ENCODE results near the gene TRMT61A.

Gene TRMT61A

DNA sequence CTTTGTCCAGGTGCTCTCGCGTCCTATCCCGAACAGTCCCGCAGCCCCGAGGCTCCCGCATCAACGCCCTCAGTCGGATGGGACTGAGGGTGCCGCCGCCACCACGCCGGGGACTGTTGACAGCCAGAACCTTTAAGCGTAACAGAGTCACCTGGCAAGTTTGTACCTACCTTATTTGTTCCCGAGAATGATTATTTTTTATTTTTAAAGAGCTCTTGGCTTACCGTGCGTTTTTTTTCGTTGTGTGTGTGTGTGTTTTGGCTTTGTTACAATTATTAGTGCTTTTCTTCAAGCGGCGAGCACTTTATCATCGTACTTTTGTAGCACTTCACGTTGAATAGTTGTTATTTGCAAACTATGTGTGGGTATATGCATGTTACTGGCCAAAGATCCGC, 34.2 kb downstream of the TRMT61A start:
- no peak for DNase-seq (ENCODE audit: low read depth, low spot score)

GRCh38 chr14:103563844-103564505, 35.0 kb downstream of the TRMT61A start:
- DNase-seq (ENCODE audit: low read depth, low spot score) = no peak

DNA sequence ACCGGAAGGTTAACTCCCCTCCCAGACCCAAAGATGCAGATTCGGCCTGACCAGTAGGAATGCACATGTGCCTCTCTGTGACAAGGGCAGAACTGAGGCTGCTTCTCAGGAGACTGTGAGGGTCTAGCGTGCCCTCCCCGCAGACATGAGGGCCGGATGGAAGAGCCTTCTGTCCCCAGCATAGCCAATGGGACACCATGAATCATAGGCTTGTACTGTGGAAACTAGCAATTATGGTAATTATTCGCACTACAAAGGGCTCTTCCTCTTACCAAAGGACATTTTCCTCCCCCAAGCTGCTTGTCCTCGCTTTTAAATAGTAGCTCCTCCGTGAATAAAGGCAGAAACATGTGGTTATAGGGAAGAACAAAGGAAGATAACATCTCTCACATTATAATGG, 40.0 kb downstream of the TRMT61A start:
- no peak for DNase-seq (ENCODE audit: low read depth, low spot score)

DNA sequence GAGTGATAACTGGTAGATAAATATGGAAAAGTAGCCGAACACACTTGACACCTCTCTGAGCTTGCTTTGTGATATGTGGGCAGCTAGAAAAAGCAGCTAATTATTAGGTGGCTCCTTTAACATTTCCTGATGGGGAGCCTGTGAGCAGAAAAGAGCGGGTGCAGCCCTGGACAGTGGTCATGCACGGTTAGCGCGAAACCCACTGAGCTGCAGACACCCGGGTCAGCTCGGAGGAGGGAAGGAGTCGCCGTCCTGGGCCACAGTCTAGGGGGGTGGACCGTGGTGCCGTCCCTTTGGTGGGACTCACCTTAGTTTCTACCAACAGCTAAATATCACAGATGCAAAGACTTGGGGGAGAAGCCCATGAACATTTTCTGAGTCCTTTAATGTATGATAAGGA, 40.4 kb downstream of the TRMT61A start:
- no peak for DNase-seq (ENCODE audit: low read depth, low spot score)

GRCh38 chr14:103574104-103574503, 45.1 kb downstream of the TRMT61A start:
- DNase-seq (ENCODE audit: low read depth, low spot score) = no peak

DNA sequence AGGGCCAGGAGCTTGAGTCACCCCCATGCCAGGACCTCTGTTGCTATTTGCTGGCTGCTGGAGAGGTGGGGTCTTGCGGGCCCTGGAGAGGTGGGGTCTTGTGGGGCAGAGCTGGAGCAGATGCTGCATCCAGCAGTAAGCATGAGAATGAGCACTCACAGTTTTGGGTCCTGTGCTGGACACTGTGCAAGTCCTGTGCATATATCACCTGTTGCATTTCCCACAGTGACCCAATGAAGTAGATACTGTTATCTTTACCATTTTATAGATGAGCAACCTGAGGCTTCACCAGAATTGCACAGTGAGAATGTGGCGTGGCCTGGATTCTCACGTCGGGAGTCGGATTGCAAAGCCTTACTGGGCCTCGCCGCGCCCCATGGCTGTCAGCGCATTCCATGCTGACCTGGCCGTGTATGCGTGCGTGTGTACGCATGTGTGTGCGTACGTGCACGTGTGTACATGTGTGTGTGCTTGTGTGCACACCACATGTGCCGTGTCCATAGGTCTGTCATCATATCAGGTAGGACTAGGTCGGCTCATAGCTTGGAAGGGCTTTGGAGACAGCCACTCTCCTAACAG, 45.8 kb downstream of the TRMT61A start:
- no peak for DNase-seq (ENCODE audit: low read depth, low spot score)

DNA sequence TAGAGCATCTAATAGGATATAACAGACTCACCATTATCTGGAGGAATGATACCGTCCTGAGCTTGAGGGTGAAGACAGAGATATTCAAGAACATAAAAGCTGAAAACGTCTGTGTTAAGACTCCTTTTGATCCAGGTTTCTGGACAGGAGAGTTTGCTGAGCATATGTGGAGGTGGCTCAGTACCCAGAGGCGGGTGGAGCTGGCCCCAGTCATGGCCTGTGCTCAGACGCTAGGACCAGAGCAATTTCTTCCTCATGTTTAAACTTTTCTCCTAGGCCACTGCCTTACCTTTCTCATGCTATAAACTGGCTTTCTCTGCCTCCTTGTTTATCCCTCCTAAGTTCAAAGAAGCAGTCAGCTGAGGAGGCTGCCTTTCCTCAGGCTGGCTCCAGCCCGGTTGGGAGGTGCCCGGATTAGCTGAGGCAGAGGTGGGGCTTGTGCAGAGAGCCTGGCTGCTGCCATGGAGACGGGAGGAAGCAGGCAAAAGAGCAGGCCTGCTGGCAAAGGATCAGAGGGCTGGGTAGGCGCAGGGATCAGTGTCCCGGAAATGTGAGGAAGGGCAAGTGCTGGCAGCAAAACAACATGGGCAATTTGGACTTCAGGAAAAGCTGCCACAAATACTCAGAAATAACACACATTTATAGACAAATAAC, 47.5 kb downstream of the TRMT61A start:
- no peak for DNase-seq (ENCODE audit: low read depth, low spot score)

- no peak for DNase-seq (ENCODE audit: low read depth, low spot score)
These were observed 49.5 kb downstream of the TRMT61A start for GRCh38 chr14:103578401-103579075.

DNA sequence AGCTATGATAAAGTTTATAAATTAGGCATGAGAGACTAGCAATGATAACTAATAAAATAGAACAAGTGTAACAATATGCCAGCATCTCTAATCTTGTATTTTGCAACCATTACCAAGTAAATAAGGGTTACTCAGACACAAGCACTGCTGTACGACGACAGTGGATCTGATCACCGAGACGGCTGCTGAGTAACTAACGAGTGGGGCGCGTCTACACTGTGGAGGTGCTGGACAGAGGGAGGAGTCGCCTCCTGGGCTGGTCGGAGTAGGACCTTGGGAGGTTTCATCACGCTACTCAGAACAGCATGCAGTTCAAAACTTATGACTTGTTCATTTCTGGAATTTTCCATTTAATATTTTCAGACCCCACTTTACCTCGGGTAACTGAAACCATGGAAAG, 52.2 kb downstream of the TRMT61A start:
- DNase-seq (ENCODE audit: low read depth, low spot score) = no peak

DNA sequence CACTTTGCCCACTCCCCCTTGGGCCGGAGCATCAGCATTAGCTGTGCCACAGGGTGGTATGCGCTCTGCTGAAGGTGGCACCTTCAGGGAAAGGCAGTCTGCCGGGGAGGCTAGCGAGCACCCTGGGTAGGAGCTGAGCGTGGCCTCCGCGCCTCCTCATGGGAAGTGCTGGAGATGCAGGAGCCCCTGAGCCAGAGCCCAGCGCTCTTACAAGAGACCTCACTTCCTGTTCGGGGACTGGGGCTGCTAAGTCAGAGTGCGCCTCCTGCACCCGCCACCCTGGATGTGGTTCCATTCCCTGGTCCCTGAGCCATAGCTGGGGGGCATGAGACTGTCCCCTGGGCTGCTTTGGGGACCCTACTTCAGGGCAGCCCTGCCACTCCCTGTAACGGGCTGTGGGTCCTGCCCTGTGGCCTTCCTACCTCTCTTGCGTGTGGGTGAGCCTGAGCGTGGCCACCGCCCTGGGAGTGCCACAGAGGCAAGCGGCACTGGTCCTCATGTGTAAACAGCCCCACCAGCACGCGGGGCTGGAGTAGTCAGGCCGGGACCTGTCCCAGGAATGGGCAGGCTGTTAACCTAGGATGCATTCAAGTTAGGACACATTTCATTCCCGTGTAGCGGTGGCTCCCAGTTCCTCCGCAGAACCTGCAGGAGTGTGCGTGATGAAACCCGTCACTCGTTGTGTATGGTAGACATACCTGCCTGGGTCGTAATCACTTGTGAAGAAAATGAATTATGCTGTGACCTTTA, 53.1 kb downstream of the TRMT61A start:
- DNase-seq (ENCODE audit: low read depth, low spot score) = no peak

GRCh38 chr14:103584326-103584915, 55.4 kb downstream of the TRMT61A start:
- DNase-seq (ENCODE audit: low read depth, low spot score) = no peak
